Glomerular visceral epithelial cell (primary cell): ENCODE measurements around the gene FAM234A.

Experiments
- DNase-seq: peaks from one replicate; pipeline ENCODE4 v3.0.0-alpha.2; 2016; ENCODE audit errors: extremely low spot score

FAM234A gene

GRCh38 chr16:280991-281659, 46.5 kb downstream of the FAM234A start:
- no peak for DNase-seq

- DNase-seq = no peak
Measured at GRCh38 chr16:281660-282255, 47.1 kb downstream of the FAM234A start.

DNA sequence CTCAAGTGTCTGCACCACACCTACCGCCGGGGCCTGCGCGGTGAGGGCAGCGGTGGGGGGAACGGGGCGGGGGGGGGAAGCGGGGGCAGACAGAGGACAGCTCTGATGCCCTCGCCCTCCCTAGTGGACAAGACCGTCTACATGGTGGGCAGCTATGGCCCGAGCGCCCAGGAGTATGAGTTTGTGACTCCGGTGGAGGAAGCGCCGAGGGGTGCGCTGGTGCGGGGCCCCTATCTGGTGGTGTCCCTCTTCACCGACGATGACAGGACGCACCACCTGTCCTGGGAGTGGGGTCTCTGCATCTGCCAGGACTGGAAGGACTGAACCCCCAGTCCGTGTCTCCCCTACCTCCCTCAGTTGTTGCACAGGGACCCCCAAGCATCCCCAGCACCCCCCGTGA, 47.9 kb downstream of the FAM234A start:
- DNase-seq = no peak

- DNase-seq = no peak
Measured at GRCh38 chr16:283033-283805, 48.6 kb downstream of the FAM234A start, which contains the start of gene PDIA2. TSS of gene PDIA2 (plus strand) at chr16:283164. CDS start at chr16:283170, 6 bp downstream.

GRCh38 chr16:284204-285120, 49.8 kb downstream of the FAM234A start:
- DNase-seq = no peak

DNA sequence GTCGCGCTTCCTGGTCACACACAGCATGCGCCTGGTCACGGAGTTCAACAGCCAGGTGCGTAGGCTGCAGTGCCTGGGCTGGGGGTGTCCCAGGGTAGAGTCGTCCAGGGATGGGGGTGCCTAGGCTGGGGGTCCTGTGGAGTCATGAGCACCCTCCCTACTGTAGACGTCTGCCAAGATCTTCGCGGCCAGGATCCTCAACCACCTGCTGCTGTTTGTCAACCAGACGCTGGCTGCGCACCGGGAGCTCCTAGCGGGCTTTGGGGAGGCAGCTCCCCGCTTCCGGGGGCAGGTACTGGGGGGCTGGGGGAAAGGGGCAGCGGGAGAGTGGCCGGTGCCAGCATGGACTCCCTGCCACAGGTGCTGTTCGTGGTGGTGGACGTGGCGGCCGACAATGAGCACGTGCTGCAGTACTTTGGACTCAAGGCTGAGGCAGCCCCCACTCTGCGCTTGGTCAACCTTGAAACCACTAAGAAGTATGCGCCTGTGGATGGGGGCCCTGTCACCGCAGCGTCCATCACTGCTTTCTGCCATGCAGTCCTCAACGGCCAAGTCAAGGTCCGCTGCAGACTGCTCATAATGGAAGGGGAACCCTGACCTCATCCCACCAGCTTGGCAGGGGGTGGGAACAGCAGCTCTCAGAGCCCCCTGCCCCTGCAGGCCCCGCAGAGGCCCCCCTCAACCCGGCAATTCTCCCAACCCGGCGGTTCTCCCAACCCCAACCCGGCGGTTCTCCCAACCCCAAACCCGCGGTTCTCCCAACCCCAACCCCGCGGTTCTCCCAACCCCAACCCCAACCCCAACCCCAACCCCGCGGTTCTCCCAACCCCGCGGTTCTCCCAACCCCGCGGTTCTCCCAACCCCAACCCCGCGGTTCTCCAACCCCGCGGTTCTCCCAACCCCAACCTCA, 50.8 kb downstream of the FAM234A start:
- DNase-seq = peak; percentile 83

GRCh38 chr16:286491-287297, 52.1 kb downstream of the FAM234A start:
- DNase-seq = no peak

GRCh38 chr16:287298-287811, 52.7 kb downstream of the FAM234A start:
- DNase-seq = no peak

- no peak for DNase-seq
Measured at GRCh38 chr16:287981-288920, 53.6 kb downstream of the FAM234A start.

- no peak for DNase-seq
Measured at GRCh38 chr16:289395-289997, 54.9 kb downstream of the FAM234A start.

DNA sequence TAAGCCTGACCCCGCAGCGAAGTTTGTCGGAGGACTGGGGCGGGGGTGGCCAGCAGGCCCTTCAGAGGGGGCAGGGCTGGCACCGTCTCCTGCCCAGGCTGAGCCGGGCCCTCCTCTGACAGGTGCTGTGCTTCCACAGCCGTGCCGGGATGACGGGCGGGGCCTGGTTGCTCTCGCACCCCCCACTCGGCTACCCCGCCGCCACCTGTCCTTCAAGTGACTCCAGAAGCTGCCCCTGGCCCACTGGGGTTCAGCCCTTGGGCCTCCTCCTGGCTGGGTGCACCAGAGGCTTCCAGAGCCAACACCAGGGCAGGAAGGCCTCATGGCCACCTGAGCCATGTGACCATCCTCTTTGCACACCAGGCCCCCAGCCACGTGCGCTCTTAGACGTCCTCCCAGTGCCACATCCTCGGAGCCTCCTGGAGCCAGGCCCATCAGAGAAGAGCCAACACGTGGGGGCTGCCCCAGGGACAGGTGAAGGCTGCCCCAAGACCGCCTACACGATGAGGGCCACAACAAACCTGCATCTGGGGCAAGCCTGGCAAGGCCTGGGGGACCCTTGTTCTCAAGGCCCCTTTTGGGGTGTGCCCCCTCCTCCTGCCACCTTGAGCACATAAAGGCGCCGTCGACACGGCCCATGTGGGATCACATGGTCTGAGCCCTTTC, 55.5 kb downstream of the FAM234A start:
- DNase-seq = no peak

GRCh38 chr16:290681-291405, 56.2 kb downstream of the FAM234A start:
- DNase-seq = no peak

- DNase-seq = no peak
Measured at GRCh38 chr16:291539-291938, 56.9 kb downstream of the FAM234A start.

DNA sequence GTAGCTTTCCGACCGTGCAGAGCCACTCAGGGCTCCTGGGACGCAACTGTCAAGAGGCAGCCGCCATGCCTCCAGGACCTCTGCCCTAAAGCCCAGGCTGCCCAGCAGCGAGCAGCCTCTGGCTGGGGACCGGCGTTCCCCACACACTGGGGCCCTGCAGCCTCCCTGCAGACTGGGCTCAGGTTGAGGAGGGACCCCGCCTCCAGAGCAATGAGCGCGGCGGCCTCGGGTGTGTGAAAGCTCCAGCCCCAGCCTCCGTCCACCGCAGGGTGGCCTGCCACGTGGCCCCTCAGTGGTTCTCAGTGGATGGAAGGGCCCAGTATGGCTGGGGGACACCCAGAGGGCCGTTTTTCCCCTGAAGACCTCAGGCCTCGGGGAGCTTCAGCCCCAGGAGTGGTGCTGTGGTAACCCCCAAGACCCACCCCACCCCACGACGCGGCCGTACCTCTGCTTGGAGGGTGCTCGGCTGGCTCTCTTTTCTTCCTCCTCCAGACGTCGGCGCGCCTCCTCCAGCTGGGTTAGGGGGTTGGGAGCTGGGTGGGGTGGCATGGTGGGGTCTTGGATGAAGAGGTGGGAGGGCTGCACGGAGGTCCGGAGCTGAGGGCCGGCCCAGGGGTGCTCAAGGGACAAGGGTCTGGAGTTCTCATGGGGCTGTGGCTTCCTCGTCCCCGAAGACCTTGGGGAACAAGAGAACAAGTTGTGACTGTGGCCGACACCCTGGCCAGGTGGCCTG, 58.6 kb downstream of the FAM234A start:
- DNase-seq = no peak

DNA sequence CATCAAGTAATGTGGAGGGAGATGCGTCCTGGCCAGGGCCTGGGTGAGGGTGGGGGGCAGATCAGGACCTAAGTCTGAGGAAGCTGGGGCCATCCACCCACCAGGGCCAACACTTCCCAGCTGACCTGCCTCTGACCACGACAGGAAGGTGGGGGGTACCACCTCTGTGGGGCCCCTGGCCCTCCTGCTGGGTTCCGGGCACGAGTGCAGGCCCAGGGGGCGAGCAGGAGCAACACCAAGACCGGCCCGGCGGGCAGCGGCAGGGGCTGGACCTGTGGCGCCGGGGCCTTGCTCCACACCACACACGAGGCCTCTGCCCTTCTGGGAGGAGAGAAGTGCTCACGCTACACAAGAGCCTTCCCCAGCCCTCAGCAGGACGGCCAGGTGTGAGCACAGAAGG, 61.7 kb downstream of the FAM234A start:
- no peak for DNase-seq

DNA sequence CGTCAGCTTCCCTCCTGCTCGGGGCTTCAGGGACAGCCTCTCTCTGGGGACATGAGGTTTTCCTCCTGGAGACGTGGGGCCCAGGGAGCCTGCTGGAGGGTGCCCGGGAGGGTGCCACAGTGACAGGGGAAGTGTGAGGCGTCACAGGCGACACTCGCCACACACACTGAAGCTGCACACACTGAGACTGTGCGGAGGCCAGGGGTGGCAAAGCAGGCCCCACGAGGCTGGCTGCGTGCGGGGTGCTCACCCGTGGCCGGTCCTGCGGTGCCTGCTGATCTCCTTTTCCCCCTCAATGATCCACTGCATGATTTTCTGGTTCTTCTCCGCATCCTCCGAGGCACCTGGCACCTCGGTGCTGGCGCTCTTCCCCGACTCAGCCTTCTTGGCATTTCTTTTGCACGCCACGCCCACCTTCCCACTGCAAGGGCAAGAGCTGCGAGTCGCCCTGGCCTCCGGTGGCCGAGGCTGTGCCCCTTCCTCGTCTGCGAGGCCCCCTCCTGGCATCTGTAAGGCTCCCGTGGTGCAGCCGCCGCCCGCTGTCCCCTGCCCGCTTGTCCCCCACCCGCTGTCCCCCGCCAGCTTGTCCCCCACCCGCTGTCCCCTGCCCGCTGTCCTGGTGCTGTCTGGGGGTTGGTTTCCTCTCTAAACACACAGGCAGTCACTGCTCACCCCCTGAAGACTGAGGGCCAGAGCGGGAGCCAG, 62.3 kb downstream of the FAM234A start:
- no peak for DNase-seq
